ENCODE results near the gene PIP5KL1.

GRCh38 chr9:127937056-127937387, 6.4 kb upstream of the PIP5KL1 start:
- TF ChIP-seq CTCF (IDR thresholded peaks at IDR 0.05) (no peak), REST (IDR thresholded peaks at IDR 0.05; ENCODE audit: insufficient read depth in 1 of 2, low read depth in 2 of 2, low read length in 1 of 2) (no peak), POLR2AphosphoS5 (IDR thresholded peaks at IDR 0.05; ENCODE audit: low read depth, low read length) (no peak), SIN3A (IDR thresholded peaks at IDR 0.05; ENCODE audit: borderline replicate concordance, insufficient read depth, low read depth, low read length) (no peak), TCF7L2 (IDR thresholded peaks at IDR 0.05; ENCODE audit: low read depth, low read length) (no peak)

Data from Panc1 (cell line).